Measurements from ENCODE around the gene CD247.

DNA sequence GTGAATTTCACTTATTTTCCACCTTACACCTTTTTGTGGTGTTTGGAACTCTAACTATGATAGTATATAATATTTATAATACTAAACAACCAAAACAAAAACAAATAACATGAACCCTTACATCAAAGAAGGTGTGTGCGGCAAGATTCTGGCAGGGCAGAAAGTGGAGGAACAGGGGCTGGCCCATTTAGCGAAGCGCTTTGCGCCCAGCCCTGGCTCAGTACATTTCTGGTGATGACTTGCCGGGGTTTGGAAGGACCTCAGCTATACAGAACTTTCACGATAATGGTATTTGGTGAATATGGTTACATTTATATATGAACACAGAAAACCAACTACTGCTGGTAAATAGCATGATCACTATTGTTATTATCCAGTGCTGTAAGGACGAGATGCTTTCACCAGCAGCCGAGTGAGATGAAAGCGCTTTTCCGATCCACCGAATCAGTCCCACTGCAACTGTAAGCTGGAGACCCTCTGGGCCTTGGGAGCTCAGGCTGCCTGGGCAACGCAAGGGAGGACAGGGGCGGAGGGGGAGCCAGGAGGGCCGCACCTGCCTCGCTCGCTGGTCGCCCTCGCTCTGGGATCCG, 63.9 kb downstream of the CD247 start:
- TF ChIP-seq, protein P1, sequence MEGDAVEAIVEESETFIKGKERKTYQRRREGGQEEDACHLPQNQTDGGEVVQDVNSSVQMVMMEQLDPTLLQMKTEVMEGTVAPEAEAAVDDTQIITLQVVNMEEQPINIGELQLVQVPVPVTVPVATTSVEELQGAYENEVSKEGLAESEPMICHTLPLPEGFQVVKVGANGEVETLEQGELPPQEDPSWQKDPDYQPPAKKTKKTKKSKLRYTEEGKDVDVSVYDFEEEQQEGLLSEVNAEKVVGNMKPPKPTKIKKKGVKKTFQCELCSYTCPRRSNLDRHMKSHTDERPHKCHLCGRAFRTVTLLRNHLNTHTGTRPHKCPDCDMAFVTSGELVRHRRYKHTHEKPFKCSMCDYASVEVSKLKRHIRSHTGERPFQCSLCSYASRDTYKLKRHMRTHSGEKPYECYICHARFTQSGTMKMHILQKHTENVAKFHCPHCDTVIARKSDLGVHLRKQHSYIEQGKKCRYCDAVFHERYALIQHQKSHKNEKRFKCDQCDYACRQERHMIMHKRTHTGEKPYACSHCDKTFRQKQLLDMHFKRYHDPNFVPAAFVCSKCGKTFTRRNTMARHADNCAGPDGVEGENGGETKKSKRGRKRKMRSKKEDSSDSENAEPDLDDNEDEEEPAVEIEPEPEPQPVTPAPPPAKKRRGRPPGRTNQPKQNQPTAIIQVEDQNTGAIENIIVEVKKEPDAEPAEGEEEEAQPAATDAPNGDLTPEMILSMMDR (IDR thresholded peaks at IDR 0.05 in 8 of 11, conservative IDR thresholded peaks at IDR 0.05 in 3 of 11) = no peak
- TF ChIP-seq POLR2A (IDR thresholded peaks at IDR 0.05) = no peak
